ENCODE measurements around the gene CC2D1B. TPM values are rescaled to one million over a fixed set of nuclear protein-coding genes. Genes with fewer than 3 reads are reported as not detected.

The CC2D1B gene
- total and polyA plus RNA-seq, 9 of the 15 experiments (the other 6 are each of a cell fraction or from before 2014, with no cell fraction given) = 1.2 to 33.6 (median 25.5) TPM

DNA sequence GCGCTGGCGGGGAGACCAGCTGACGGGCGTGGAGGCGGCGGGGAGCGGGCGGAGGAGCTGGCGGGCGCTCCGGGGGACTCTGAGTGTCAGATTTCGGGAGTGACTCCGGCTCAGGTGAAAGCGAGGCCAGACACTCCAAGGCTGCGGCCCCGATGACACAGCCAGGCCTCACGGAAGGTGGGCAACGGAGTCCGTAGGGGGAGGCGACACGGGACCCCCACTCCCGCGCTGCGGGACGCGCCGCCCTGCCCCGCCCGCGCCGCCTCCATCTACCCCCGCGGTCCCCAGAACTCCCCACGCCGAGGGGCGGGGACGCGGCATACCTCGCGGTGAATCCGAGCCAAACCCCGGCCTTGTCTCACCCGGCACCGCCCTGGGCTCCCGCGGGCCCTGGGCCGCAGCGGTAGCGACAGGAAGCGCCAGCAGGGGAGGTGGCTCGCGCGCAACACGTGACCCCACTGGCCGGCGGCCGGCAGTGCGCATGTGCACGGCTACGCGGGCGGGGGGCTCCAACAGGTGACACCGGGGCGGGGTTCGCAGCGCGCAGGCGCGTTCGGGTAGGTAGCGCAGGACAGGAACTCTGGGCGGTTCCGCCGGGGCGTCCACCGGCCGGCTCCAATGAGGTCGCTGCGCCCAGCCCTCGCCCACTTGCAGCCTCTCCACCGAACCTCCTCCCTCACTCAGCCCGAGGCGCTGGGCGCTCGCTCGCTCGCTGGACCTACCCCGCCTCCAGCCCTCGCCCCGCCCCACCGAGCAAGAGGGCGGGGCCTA is at the start of gene CC2D1B (continued):
- TF ChIP-seq GATA2 (CRISPR knock-in tag; IDR thresholded peaks at IDR 0.05) = peak; percentile 36; the same call in 1 of the 2 replicates
- peak; percentile 90; the same call in 1 of the 2 replicates for TF ChIP-seq AFF4 (CRISPR knock-in tag; IDR thresholded peaks at IDR 0.05)
- TF ChIP-seq, protein P1, sequence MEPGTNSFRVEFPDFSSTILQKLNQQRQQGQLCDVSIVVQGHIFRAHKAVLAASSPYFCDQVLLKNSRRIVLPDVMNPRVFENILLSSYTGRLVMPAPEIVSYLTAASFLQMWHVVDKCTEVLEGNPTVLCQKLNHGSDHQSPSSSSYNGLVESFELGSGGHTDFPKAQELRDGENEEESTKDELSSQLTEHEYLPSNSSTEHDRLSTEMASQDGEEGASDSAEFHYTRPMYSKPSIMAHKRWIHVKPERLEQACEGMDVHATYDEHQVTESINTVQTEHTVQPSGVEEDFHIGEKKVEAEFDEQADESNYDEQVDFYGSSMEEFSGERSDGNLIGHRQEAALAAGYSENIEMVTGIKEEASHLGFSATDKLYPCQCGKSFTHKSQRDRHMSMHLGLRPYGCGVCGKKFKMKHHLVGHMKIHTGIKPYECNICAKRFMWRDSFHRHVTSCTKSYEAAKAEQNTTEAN (CRISPR knock-in tag; IDR thresholded peaks at IDR 0.05) = no peak
- 0 out of 2 replicates have a peak, but pooled peaks have one; percentile 6 for TF ChIP-seq SMAD3 (CRISPR knock-in tag; conservative IDR thresholded peaks at IDR 0.05)
- peak; percentile 87 for TF ChIP-seq CXXC5 (CRISPR knock-in tag; IDR thresholded peaks at IDR 0.05)
- TF ChIP-seq, protein P2, sequence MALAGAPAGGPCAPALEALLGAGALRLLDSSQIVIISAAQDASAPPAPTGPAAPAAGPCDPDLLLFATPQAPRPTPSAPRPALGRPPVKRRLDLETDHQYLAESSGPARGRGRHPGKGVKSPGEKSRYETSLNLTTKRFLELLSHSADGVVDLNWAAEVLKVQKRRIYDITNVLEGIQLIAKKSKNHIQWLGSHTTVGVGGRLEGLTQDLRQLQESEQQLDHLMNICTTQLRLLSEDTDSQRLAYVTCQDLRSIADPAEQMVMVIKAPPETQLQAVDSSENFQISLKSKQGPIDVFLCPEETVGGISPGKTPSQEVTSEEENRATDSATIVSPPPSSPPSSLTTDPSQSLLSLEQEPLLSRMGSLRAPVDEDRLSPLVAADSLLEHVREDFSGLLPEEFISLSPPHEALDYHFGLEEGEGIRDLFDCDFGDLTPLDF (CRISPR knock-in tag; IDR thresholded peaks at IDR 0.05) = no peak
- TF ChIP-seq ETV5 (CRISPR knock-in tag; IDR thresholded peaks at IDR 0.05; ENCODE audit: low read depth) = peak; percentile 75
- peak; percentile 78 for TF ChIP-seq TAF1 (IDR thresholded peaks at IDR 0.05; ENCODE audit: control insufficient read depth, extremely low read depth, insufficient read depth, low read length, severe bottlenecking)
- peak; percentile 28; the same call in 1 of the 2 replicates for TF ChIP-seq ZNF384 (IDR thresholded peaks at IDR 0.05; ENCODE audit: low read depth, low read length)
- peak in 1 of 2 experiments; percentile 55; a peak in 1 of 4 replicates for TF ChIP-seq MLLT1 (IDR thresholded peaks at IDR 0.05)
- peak; percentile 91 for TF ChIP-seq FOXP1 (CRISPR knock-in tag; IDR thresholded peaks at IDR 0.05)
- TF ChIP-seq PREB (CRISPR knock-in tag; IDR thresholded peaks at IDR 0.05) = no peak
- TF ChIP-seq SAFB2 (IDR thresholded peaks at IDR 0.05; ENCODE audit: borderline replicate concordance, low read depth, low read length, severe bottlenecking) = no peak
- 0 out of 4 replicates have a peak, but pooled peaks of 1 of the 2 experiments have one; percentile 41 for TF ChIP-seq TBL1XR1 (IDR thresholded peaks at IDR 0.05; ENCODE audit: low read length in 2 of 2)
- TF ChIP-seq CBX3 (IDR thresholded peaks at IDR 0.05; ENCODE audit: borderline replicate concordance in 1 of 2, low read length in 2 of 2) = peak in 1 of 2 experiments; percentile 40; a peak in 1 of 3 replicates
- peak; percentile 78 for TF ChIP-seq CTBP1 (IDR thresholded peaks at IDR 0.05; ENCODE audit: borderline replicate concordance)
- 0 out of 2 replicates have a peak, but pooled peaks have one; percentile 5 for TF ChIP-seq STAG1 (CRISPR knock-in tag; IDR thresholded peaks at IDR 0.05; ENCODE audit: borderline replicate concordance)
